Frontal cortex (tissue), 4 donors: ENCODE measurements around the gene BICDL2. TPM values are rescaled to one million over a fixed set of nuclear protein-coding genes. Genes with fewer than 3 reads are reported as not detected.

Experiments
- DNase-seq, 2 donors: peaks; one replicate each; pipeline ENCODE4 v3.0.0; 2012; ENCODE audit warnings: low spot score in 2 of 2
- FAIRE-seq: peaks from 2 replicates; lab custom pipeline; 2012; peaks lifted over from hg19 to GRCh38; lab: Jason Lieb, UNC
- total RNA-seq: library from RNA; depleted of rRNA; stranded (reverse); fragments of >200 nt; gene quantifications from one replicate; pipeline ENCODE4 v1.2.3, GENCODE V29; 2014
- donor health status: control.
- donor health status: control.
- donor health status: control.

BICDL2 gene
- total RNA-seq, 1 donor from 2014 or later, result not detected

GRCh38 chr16:3051009-3051408 is 14.3 kb upstream of the BICDL2 start:
- FAIRE-seq, result no peak
- no peak for DNase-seq

- DNase-seq (no peak), FAIRE-seq (no peak)
These were observed 13.7 kb upstream of the BICDL2 start for GRCh38 chr16:3050487-3050886.

DNA sequence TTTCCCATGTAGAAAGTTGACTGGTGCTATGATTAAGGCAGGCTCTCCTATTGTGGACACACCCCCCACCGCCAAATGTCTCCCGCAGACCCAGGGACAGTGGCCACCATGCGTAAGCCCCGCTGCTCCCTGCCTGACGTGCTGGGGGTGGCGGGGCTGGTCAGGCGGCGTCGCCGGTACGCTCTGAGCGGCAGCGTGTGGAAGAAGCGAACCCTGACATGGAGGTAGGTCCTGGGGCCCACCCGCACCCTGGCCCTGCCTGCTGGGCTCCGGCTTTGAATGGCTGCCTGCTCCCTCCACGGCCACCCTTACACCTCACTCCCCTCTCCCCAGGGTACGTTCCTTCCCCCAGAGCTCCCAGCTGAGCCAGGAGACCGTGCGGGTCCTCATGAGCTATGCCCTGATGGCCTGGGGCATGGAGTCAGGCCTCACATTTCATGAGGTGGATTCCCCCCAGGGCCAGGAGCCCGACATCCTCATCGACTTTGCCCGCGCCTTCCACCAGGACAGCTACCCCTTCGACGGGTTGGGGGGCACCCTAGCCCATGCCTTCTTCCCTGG is 13.3 kb upstream of the BICDL2 start:
- no peak for FAIRE-seq
- DNase-seq, result no peak

- DNase-seq, result no peak
- no peak for FAIRE-seq
These were observed 10.6 kb upstream of the BICDL2 start for GRCh38 chr16:3047387-3047720.

- peak; percentile 19 to 44 for DNase-seq
- FAIRE-seq, result no peak
These were observed 10.1 kb upstream of the BICDL2 start for GRCh38 chr16:3046641-3047386.

DNA sequence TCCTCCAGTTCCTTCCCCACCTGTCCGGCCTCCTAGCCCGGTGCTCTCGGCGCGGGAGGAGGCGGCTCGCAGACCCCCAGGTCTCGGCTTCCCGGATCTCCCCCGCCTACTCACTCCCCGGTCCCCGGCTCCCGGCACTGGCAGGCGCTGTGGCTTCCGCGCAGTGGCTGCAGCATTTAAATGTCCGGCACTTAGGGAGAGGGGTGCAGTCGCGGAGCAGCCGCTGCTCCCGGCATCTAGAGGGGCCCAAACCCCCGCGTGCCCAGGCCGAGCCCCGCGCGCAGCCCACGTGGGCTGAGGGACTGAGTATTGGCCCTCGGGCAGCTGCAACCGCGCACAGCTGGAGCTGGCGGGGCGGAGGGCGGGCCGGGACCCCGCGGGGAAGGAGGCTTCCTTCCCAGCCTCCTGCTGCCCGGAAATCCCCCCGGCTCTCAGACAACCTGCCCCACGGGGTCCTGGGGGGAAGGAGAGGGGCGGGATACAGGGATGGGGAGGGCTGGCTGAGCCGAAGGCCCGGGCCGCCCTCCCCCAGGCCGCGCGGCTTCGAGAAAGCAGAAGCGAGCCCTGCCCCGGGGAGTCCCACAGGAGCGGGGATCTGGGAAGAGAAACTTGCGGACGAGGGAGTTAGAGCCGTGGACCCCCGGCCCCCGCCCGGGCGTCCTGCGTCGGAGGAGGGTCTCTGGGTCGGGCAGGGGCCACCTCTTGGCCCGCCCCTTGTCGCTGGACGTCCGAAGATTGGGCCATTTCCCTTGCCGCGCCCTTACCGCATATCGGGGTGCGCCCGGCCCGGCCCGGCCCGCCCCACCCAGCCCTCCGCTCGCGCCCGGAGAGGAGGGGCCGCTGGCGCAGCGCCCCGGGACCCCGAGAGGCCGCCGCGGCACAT is 9.3 kb upstream of the BICDL2 start, which contains the start of gene MMP25:
Gene MMP25, plus strand, starts transcription at position 804 of the 883 bp plus-strand sequence. CDS start 357 bp downstream, outside the sequence.
- FAIRE-seq, result no peak
- DNase-seq, result peak in 1 of 2 donors; percentile 53

DNA sequence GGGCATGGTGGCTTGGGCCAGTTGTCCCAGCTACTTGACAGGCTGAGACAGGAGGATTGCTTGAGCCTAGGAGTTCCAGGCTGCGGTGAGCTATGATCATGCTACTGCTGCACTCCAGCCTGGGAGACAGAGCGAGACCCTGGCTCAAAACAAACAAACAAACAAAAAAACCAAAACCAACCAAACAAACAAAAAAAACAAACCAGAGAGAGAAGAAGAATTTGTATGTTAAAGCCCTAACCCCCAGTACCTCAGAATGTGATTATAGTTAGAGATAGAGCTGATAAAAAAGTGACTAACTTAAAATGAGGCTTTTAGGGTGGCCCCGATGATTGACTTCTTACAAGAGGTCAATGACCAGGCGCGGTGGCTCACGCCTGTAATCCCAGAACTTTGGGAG is 8.0 kb upstream of the BICDL2 start:
- FAIRE-seq (no peak), DNase-seq (no peak)

DNA sequence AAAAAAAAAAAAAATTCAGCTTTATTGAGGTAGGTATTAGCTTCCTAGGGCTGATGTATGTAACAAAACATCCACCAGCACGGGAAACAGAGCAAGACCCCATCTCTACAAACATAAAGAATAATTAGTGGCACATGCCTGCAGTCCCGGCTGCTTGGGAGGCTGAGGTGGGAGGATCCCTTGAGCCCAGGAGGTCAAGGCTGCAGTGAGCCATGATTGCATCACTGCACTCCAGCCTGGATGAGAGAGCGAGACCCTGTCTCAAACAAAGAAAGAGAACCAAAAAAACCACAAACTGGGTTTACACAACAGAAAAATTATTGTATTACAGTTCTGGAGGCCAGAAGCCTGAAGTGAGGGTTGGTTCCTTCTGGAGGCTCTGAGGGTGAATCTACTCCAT is 5.6 kb upstream of the BICDL2 start:
- DNase-seq (no peak), FAIRE-seq (no peak)

DNA sequence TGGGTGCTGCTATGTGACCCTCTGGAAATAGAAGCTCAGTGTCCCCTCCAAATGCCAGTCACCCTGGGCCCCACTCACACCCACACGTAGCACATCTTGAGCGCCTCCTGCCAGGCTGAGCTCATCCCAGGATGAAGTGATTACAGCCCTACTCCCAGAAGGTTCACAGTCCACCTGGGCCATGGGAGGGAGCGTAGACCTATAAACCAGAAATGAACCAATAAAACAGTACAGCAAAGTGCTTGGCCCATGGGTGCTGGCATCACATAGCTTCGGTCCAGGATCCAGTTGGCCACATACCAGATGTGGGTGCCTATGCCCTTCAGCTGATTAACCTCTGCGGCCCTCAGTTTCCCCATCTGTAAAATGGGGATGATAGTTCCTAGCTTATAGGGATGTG is 2.2 kb upstream of the BICDL2 start:
- FAIRE-seq (no peak), DNase-seq (no peak)

- DNase-seq (no peak), FAIRE-seq (no peak)
These were observed 1.5 kb upstream of the BICDL2 start for GRCh38 chr16:3038256-3038655.

GRCh38 chr16:3035972-3036725 is 595 bp downstream of the BICDL2 start:
- no peak for DNase-seq
- FAIRE-seq, result no peak

DNA sequence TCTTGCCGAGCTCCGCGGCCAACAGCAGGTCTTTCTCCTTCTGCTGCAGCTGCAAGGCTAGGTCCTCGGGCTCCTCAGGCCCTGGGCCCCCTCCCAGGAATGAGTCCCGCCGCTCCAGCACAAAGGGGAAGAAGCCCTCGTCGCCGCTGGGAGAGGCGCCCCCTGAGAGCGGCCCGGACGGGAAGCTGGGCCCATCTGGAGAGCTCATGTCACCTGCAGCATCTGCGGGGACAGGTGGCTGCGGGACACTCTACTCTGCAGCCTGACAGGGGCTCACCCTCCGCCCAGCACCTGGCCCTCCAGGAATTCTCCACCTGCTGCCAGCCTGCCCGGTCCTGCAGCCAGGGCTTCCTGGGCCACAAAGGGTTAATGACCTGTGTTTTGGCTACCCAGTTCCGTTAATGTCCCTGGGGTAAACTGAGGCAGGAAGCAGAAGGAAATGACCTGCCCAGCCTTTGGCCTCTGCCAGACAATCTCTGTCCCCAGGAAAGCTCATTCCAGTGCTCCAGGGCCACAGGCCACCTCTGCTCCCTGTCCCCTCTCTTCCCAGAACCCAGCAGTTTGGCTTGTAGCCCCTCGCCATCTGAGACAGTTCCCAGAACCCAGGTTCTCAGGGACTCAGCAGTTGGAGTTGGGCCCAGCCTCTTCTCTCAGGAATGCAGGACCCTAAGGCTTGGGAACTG is 1.3 kb downstream of the BICDL2 start:
- no peak for DNase-seq
- no peak for FAIRE-seq

DNA sequence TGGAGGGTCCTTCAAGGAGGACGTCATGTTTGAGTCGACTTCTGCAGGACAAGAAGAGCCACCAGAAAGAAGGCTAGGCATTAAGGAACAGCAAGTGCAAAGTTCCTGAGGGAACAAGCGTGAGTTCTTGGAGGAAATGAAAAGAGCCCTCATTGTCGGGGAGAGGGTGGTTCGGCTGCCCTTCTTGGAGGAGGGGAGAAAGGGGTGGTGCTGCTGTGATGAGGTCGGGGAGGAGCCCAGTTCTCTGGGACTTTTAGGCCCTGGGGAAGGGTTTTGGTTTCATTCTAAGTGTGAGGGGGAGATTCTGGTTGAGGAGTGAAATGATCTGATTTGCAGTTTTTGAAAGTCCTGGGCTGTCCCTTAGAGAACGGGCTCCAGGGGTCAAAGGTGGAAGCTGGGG is 4.1 kb downstream of the BICDL2 start:
- DNase-seq (no peak), FAIRE-seq (no peak)

GRCh38 chr16:3030222-3031212 is 6.2 kb downstream of the BICDL2 start:
- FAIRE-seq (no peak), DNase-seq (no peak)

- no peak for FAIRE-seq
- DNase-seq, result no peak
These were observed 7.1 kb downstream of the BICDL2 start for GRCh38 chr16:3029491-3030221.

DNA sequence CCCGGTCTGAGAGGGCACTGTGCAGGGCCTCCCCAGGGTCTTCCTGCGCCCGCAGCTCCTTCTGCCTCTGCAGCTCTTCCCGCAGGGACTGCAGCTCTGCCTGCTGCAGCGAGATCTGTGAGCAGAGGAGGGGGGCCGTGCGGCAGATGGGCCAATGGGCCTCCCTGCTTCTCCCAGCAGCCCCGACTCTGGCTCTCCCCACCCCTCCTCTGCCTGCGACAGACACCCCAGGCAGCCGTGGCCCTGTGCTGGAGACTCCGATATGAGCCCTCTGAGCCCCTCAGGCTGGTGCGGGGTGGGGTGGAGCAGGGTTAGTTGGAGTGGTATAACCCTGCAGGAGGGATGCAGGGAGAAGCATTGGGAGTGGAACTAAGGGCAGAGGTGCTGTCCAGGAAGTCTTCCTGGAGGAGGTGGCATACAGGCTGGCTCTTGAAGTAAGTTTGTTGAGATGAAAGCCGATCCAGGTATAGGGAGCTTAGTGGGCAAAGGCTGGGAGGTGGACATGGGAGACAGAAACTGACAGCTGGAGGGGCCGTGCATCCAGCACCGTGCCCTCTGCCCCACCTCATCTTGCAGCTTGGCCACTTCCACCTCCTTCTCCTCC is 7.9 kb downstream of the BICDL2 start:
- DNase-seq (no peak), FAIRE-seq (no peak)

GRCh38 chr16:3027983-3028715 is 8.6 kb downstream of the BICDL2 start:
- DNase-seq (peak; percentile 81 to 87), FAIRE-seq (no peak)
